Effector memory CD4-positive, alpha-beta T cell (primary cell): ENCODE results near the gene ASAH2.
"Not testable (repeated sequence)": the region's sequence is repeated elsewhere in the genome, so short reads cannot be mapped to it uniquely, and the experiment has no call there.

Experiments used
- DNase-seq, 3 donors: peaks; one replicate each; pipeline ENCODE4 v3.0.0-alpha.2; 2020
- H3K27ac ChIP-seq: 2 replicates; pipeline ENCODE4 v1.7.0; 2013; ENCODE audit warnings: mild to moderate bottlenecking, low read length, moderate library complexity; ENCODE audit not compliant: insufficient read depth, poor library complexity, severe bottlenecking
- H3K27me3 ChIP-seq: replicated peaks from 2 replicates; pipeline ENCODE4 v1.7.0; 2013; ENCODE audit warnings: mild to moderate bottlenecking, low read length; ENCODE audit not compliant: insufficient read depth, control insufficient read depth, poor library complexity, severe bottlenecking
- H3K36me3 ChIP-seq: 2 replicates; pipeline ENCODE4 v1.7.0; 2013; ENCODE audit warnings: mild to moderate bottlenecking, low read length, moderate library complexity; ENCODE audit not compliant: control insufficient read depth, insufficient read depth
- H3K4me1 ChIP-seq: 2 replicates; pipeline ENCODE4 v1.7.0; 2013; ENCODE audit warnings: low read length, mild to moderate bottlenecking; ENCODE audit not compliant: control insufficient read depth, insufficient read depth, poor library complexity, severe bottlenecking
- H3K4me3 ChIP-seq: 2 replicates; pipeline ENCODE4 v1.7.0; 2013; ENCODE audit warnings: low read length, low read depth, mild to moderate bottlenecking; ENCODE audit not compliant: insufficient read depth, poor library complexity, severe bottlenecking
- H3K9me3 ChIP-seq: 2 replicates; pipeline ENCODE4 v1.7.0; 2013; ENCODE audit warnings: mild to moderate bottlenecking, low read length, moderate library complexity; ENCODE audit not compliant: control insufficient read depth

The ASAH2 gene

DNA sequence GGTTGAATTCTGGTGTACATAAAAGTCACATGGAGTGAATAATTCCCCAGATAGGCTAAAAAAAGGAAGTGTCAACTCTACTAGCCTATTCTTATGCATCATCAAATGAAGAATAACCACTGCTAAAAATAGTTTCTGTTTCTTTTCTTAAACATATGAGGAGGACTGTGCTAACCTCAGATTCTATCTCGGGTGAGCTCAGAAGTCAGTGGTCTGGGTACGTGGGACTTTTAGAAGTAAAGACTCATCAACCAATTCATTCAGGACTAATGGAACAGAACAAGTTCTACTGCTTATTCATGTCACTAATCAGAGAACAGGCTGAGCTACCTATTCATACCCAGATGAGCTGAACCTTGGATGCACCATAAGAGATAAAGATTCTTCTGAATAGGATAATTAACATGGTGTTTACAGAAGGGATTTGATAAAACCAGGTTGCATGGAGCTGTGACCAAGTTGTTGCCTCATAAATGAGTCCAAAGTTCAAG, 9.5 kb upstream of the ASAH2 start:
- H3K36me3 ChIP-seq, result no peaks in the 10 kb centered on the region
- no peak overlapping the region for H3K4me3 ChIP-seq
- no peaks in the 10 kb centered on the region for H3K27me3 ChIP-seq
- H3K27ac ChIP-seq, result no peak overlapping the region
- no peaks in the 10 kb centered on the region for H3K4me1 ChIP-seq
- DNase-seq, result no peak
- no peaks in the 10 kb centered on the region for H3K9me3 ChIP-seq

DNA sequence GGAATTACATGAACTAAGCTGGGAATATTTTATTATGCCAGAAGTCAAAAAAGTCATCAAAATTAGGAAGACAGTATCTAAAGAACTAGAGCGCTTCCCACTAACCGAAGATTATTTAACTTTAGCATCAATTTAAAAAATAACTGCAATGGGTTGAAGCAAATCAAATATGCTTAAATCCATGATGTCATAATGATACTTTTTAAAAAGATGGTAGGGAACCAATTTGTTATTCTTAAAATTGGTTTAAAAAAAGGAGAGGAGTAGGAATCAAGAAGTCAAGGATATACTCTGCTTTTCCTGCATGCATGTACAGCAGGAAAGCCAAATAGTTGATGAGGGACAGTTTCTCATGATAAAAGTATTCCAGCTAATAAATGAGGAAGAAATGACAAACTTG, 3.2 kb upstream of the ASAH2 start:
- H3K27me3 ChIP-seq, result no peaks in the 10 kb centered on the region

DNA sequence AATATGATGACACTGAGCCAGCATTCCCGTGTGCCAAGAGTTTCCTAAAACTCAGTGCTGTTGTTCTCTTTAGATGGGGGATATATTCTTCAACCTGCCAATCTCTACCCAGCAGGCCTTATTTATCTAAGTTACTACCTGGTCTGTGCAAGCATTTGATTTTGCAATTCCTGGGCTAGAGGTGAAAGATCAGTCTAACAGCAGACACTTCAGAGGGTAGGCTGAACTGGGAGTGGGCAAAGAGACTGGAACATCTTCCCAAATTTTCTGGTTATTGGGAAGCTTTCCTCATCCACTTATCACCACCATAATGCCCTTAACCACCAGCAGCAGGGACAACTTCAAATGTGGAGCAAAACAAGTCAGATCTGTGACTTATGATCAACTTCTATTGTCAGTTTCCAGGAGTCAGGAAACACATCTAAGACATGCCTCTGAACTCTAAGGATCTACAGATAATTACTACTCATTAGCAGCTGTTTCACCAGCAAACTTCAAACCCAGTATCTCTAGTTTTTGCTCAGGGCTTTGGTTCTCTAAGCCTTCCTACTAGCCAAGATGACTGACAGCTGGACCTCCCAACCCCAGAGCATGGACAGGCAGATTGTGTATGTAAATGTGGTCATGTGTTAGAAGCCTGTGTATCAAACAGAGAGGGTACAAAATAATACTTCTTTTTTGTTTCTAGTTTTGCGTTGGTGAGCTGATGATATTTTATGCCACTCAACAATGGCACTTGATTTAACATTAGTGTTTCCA, 1.0 kb downstream of the ASAH2 start:
- H3K4me1 ChIP-seq, result no peaks in the 10 kb centered on the region
- H3K9me3 ChIP-seq, result no peaks in the 10 kb centered on the region
- H3K4me3 ChIP-seq, result no peak overlapping the region
- H3K27ac ChIP-seq, result no peak overlapping the region
- DNase-seq, result no peak
- H3K27me3 ChIP-seq, result no peaks in the 10 kb centered on the region
- H3K36me3 ChIP-seq, result no peaks in the 10 kb centered on the region

More for the DNA sequence above, 3.2 kb upstream of the ASAH2 start:
- Histone ChIP-seq H3K4me3 (no peak overlapping the region), H3K9me3 (no peaks in the 10 kb centered on the region), H3K36me3 (no peaks in the 10 kb centered on the region), H3K4me1 (no peaks in the 10 kb centered on the region), H3K27ac (no peak overlapping the region)
- DNase-seq, result no peak

DNA sequence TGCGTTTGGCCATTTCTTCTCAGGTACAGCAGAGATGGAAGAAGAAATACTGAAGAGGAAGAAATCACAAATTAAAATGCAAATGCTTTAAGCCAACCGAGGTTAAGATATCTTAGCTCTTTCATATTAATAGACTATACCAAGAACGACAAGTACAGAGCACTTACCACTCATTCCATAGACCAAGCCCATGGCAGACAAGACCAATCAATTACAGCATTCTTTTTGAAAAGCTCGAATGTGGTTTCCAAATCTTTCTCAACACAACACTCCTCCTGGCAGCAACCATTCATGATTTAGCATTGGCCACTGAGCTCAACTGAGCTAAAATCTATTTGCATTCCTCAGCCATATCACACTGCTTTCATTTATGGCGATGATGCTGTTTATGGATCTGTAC, 2.7 kb downstream of the ASAH2 start:
- Histone ChIP-seq H3K27me3 (no peaks in the 10 kb centered on the region), H3K27ac (no peak overlapping the region)

DNA sequence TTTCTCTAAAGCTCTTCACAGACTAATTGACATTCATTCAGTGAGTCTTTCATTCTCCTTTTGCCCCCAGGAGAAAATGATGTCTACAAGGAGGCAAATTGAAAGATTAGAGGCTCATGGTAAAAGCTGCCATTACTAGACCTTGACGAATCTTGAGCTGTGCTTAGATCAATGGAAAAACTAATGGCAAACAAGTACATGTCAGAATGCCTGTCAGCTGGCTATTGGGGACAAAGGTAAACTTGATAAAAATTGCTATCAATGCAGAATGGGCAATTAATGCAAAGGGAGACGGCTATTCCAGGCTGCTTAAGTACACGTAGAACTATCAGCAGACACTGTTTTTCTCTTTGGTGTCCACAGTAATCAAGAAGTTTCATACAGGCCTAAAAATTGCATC, 3.3 kb downstream of the ASAH2 start:
- Histone ChIP-seq H3K27me3 (no peaks in the 10 kb centered on the region), H3K36me3 (no peaks in the 10 kb centered on the region), H3K4me1 (no peaks in the 10 kb centered on the region), H3K9me3 (no peaks in the 10 kb centered on the region), H3K27ac (no peak overlapping the region), H3K4me3 (no peak overlapping the region)
- DNase-seq, result no peak

More for the DNA sequence above, 2.7 kb downstream of the ASAH2 start:
- no peak for DNase-seq
- Histone ChIP-seq H3K9me3 (no peaks in the 10 kb centered on the region), H3K4me3 (no peak overlapping the region), H3K4me1 (no peaks in the 10 kb centered on the region), H3K36me3 (no peaks in the 10 kb centered on the region)

DNA sequence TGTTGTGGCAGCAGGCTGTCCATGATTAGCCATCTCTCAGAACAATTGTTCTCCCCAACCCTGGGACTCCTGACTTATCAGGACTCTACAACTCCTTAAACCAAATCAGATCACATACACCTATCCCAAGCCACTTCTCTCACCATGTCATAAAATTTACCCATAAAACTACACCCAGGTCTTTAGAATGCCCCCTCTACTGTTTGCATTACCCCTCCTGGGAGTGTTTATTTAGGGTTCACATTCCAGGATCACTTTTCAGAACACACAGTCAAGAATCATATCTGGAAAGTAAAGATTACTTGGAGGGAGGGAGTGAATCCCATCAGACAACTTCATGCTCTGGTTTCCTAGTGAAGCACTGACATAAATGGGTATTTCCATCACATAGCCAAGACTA, 7.1 kb downstream of the ASAH2 start:
- DNase-seq, result no peak
- H3K9me3 ChIP-seq, result no peaks in the 10 kb centered on the region
- H3K27me3 ChIP-seq, result no peaks in the 10 kb centered on the region
- no peaks in the 10 kb centered on the region for H3K36me3 ChIP-seq
- no peak overlapping the region for H3K27ac ChIP-seq
- no peaks in the 10 kb centered on the region for H3K4me1 ChIP-seq
- no peak overlapping the region for H3K4me3 ChIP-seq

DNA sequence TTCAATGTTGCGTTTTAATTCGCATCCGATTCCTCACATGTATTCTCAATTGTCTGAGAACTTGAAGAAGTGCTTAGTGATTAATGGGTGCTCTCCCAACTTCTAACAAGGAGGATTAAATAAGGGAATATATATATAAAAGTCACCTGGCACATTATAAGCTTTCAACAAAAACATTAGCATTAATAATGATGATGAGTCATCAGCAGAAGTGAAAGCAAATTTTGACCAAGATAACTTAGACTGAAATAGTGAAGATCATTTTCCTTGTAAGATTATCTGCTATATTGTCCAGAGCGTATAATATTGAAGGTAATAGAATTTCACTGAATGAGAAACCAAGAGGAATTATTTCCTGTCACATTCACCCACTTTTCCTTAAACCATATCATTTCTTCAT, 8.5 kb downstream of the ASAH2 start:
- DNase-seq, result no peak
- no peaks in the 10 kb centered on the region for H3K36me3 ChIP-seq
- no peaks in the 10 kb centered on the region for H3K27me3 ChIP-seq
- H3K4me3 ChIP-seq, result no peak overlapping the region
- no peaks in the 10 kb centered on the region for H3K4me1 ChIP-seq
- no peak overlapping the region for H3K27ac ChIP-seq
- no peaks in the 10 kb centered on the region for H3K9me3 ChIP-seq

DNA sequence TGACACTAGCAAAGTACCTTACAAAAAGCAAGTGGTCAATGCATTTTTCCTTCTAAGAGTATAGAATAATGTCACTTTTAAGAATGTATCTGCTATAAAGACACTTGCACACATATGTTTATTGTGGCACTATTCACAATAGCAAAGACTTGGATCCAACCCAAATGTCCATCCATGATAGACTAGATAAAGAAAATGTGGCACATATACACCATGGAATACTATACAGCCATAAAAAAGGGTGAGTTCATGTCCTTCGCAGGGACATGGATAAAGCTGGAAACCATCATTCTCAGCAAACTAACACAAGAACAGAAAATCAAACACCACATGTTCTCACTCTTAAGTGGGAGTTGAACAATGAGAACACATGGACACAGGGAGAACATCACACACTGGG, 9.8 kb downstream of the ASAH2 start:
- H3K27ac ChIP-seq, H3K4me3 ChIP-seq, H3K27me3 ChIP-seq, H3K4me1 ChIP-seq, H3K9me3 ChIP-seq, DNase-seq, H3K36me3 ChIP-seq: not testable (repeated sequence)

DNA sequence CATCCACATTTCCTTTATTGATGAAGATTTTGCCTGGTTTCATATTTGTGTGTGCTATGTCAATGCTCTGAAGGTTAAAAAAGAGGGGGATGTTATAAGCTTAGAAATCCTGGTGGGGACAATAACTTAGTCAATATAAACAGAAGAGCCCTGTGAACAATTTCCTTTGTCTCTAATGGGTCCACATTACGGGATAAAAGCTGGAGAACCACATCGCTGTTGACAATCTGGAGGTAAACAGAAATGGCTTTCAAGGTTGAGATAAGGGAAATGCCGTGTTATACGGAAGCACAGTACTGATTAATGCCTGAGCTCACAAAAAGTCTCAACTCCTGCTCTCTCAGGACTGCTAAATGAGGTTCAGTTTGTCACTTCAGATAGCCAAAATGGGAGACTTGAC, 16.8 kb downstream of the ASAH2 start:
- no peaks in the 10 kb centered on the region for H3K27me3 ChIP-seq
- no peak for DNase-seq
- H3K9me3 ChIP-seq, result no peaks in the 10 kb centered on the region
- H3K4me3 ChIP-seq, result no peak overlapping the region
- no peaks in the 10 kb centered on the region for H3K4me1 ChIP-seq
- H3K27ac ChIP-seq, result no peak overlapping the region
- no peaks in the 10 kb centered on the region for H3K36me3 ChIP-seq

DNA sequence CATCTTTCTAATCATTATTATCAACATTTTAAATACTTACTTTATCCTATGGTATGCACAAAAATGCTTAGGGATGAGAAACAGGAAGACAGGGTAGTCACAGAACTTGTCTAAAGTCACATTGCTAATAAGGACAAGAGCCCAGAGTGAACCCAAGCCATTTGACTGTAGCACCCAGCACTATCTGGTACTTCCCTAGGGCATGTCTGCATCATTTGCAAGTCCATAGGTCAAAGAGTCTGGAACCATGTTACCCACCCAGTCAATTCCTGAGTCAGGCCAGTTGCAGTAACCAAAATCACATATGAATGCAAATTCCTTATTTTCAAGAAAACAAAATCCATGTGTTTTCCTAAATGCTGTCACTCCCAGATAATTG, 19.1 kb downstream of the ASAH2 start:
- no peaks in the 10 kb centered on the region for H3K27me3 ChIP-seq
- DNase-seq, result no peak
- H3K36me3 ChIP-seq, result no peaks in the 10 kb centered on the region
- no peaks in the 10 kb centered on the region for H3K4me1 ChIP-seq
- no peak overlapping the region for H3K4me3 ChIP-seq
- H3K9me3 ChIP-seq, result no peaks in the 10 kb centered on the region
- no peak overlapping the region for H3K27ac ChIP-seq
